K562 (cell line): ENCODE results near the gene UNC45A. TPM values are rescaled to one million over a fixed set of nuclear protein-coding genes. Genes with fewer than 3 reads are reported as not detected.

Experiments
- BRD9 ChIP-seq: fragments of 450-650 bp; IDR thresholded peaks from 2 replicates; pipeline ENCODE4 v1.6.1; 2018; ENCODE audit warnings: low read depth; ENCODE audit not compliant: partially characterized antibody
- CXXC5 ChIP-seq: fragments of 250-450 bp; sonication (Bioruptor Pico); IDR thresholded peaks from 2 replicates; pipeline ENCODE4 v1.8.0; 2022; ENCODE audit warnings: inconsistent platforms, mild to moderate bottlenecking, moderate library complexity
- ELF1 ChIP-seq: fragments of 200-800 bp; sonication (Bioruptor generic); IDR thresholded peaks from 2 replicates; pipeline ENCODE4 v1.6.1; 2016; ENCODE audit warnings: missing genetic modification characterization, missing compliant biosample characterization
- ETV5 ChIP-seq: sonication (generic); formaldehyde crosslinking; IDR thresholded peaks from 2 replicates; pipeline ENCODE4 v1.4.0; 2020; ENCODE audit warnings: low read depth, mild to moderate bottlenecking, missing genetic modification reagents
- GABPB2 ChIP-seq: fragments of 250-450 bp; sonication (Bioruptor Pico); conservative IDR thresholded peaks from 2 replicates; pipeline ENCODE4 v1.5.1; 2021; ENCODE audit warnings: mild to moderate bottlenecking
- HNRNPLL ChIP-seq: fragments of 200-400 bp; formaldehyde crosslinking; IDR thresholded peaks from 2 replicates; pipeline ENCODE4 v1.6.1; 2017; ENCODE audit warnings: low read length, low read depth, mild to moderate bottlenecking; ENCODE audit not compliant: poor library complexity, severe bottlenecking
- JUNB ChIP-seq: fragments of 450-650 bp; formaldehyde crosslinking; conservative IDR thresholded peaks from 2 replicates; pipeline ENCODE4 v1.4.0; 2020; ENCODE audit warnings: mild to moderate bottlenecking
- KLF6 ChIP-seq: fragments of 250-450 bp; sonication (Bioruptor Pico); IDR thresholded peaks from 2 replicates; pipeline ENCODE4 v1.4.0; 2020; ENCODE audit warnings: mild to moderate bottlenecking, moderate library complexity, borderline replicate concordance
- MYNN ChIP-seq, 2 experiments: sonication (generic); formaldehyde crosslinking in 1 of 2; IDR thresholded peaks; 2 replicates each; pipeline versions ENCODE4 v1.5.0 to v1.6.1; 2016 to 2020; ENCODE audit warnings: antibody characterized with exemption in 1 of 2, missing genetic modification reagents in 1 of 2
- RBM22 ChIP-seq: fragments of 200-400 bp; formaldehyde crosslinking; IDR thresholded peaks from 2 replicates; pipeline ENCODE4 v1.6.1; 2018; ENCODE audit warnings: low read length, low read depth; ENCODE audit not compliant: poor library complexity, severe bottlenecking
- SMAD4 ChIP-seq: fragments of 250-450 bp; sonication (Bioruptor Pico); conservative IDR thresholded peaks from 2 replicates; pipeline ENCODE4 v1.8.0; 2021; ENCODE audit warnings: inconsistent platforms, mild to moderate bottlenecking, moderate library complexity
- SOX6 ChIP-seq: fragments of 450-650 bp; IDR thresholded peaks from 2 replicates; pipeline ENCODE4 v1.6.1; 2014; ENCODE audit warnings: mild to moderate bottlenecking
- XRCC3 ChIP-seq: fragments of 450-650 bp; IDR thresholded peaks from 2 replicates; pipeline ENCODE4 v1.6.1; 2017; ENCODE audit warnings: mild to moderate bottlenecking, moderate library complexity
- XRCC5 ChIP-seq: fragments of 200-400 bp; formaldehyde crosslinking; IDR thresholded peaks from 2 replicates; pipeline ENCODE4 v1.6.1; 2017; ENCODE audit warnings: low read depth, mild to moderate bottlenecking, low read length
- ZNF282 ChIP-seq: sonication (generic); formaldehyde crosslinking; IDR thresholded peaks from 2 replicates; pipeline ENCODE4 v1.8.1; 2023; ENCODE audit warnings: missing genetic modification reagents
- ZNF311 ChIP-seq: fragments of 250-450 bp; sonication (Bioruptor Pico); IDR thresholded peaks from 2 replicates; pipeline ENCODE4 v1.4.0; 2020; ENCODE audit warnings: mild to moderate bottlenecking, moderate library complexity
- ZNF583 ChIP-seq: fragments of 250-450 bp; sonication (Bioruptor Pico); IDR thresholded peaks from 2 replicates; pipeline ENCODE4 v1.4.0; 2020
- polyA plus RNA-seq, 8 experiments: library from polyadenylated mRNA; depleted of rRNA in 4 of 8; stranded (reverse) in 5 of 8; unstranded in 3 of 8; fragments of >200 nt; fragmentation: Nextera tagmentation in 2 of 8; fragmentation: Illumina TruSeq in 1 of 8; extraction: Ambion mirVana in 2 of 8; extraction: Trizol in 1 of 8; gene quantifications; 2 replicates each; pipeline versions ENCODE4 v1.2.1 to v1.2.3, GENCODE V29; 2011 to 2014; ENCODE audit warnings: inconsistent platforms in 1 of 8, missing spikeins in 1 of 8
- total RNA-seq, 7 experiments: library from RNA; depleted of rRNA in 6 of 7; stranded (reverse); fragments of >200 nt in 6 of 7; fragmentation: Illumina TruSeq in 2 of 7; extraction: Trizol in 2 of 7; gene quantifications; 2 replicates each; pipeline versions ENCODE4 v1.2.1 to v1.2.3, GENCODE V29; 2011 to 2021; ENCODE audit warnings: low replicate concordance in 1 of 7
- TF ChIP-seq, protein P1 (sequence below): fragments of 450-650 bp; IDR thresholded peaks from 2 replicates; pipeline ENCODE4 v1.6.1; 2018; ENCODE audit not compliant: partially characterized antibody
- TF ChIP-seq, protein P2 (sequence below): sonication (generic); formaldehyde crosslinking; IDR thresholded peaks from 2 replicates; pipeline ENCODE4 v1.8.0; 2022; ENCODE audit warnings: missing genetic modification reagents, mild to moderate bottlenecking, moderate library complexity, borderline replicate concordance
- TF ChIP-seq, protein P3 (sequence below): sonication (generic); formaldehyde crosslinking; IDR thresholded peaks from 2 replicates; pipeline ENCODE4 v1.9.0; 2022; ENCODE audit warnings: mild to moderate bottlenecking, missing genetic modification reagents

UNC45A gene
- total and polyA plus RNA-seq, 9 of the 15 experiments (the other 6 are each of a cell fraction or from before 2014, with no cell fraction given): 22.4 to 79.3 (median 43.7) TPM

DNA sequence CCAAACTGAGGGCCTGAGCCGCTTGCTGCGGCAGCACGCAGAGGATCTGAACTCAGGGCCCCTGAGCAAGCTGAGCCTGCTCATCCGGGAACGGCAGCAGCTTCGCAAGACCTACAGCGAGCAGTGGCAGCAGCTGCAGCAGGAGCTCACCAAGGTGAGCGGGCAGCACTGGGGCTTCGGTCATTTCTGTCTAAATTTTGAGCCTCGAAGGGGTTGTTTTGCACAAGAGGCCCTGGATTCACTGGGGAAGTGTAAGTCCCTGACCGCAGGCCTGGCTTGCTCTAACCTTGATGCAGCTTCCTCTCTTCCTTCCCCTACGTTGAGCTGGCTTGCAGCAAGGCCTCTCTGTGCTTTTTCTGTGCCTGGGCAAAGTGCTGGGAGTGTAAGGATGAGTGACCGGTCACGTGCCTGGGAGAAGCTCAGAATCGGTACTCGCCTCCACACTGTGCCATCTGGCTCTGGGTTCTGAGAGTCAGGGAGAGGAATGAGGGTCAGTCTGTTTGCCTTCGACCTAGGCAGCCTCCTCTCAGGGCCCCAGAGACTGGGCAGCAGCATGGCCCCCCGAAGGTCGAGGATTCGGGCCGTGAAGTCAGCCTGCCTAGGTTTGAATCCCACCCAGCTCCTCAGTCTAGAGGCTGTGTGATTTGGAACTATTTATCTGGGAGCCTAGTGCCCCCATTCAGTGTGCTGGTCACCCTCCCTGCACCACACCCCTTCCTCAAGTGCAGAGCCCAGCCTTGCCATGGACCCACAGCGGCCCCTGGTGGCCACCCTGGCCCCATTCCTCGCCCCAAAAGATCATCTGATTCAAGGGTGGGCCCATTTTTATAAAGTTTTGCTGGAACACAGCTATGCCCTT is 49.4 kb upstream of the UNC45A start (continued):
- TF ChIP-seq ZNF282 (CRISPR knock-in tag) (no peak), MYNN (IDR thresholded peaks at IDR 0.05) (0 out of 2 replicates have a peak, but pooled peaks have one; percentile 17), MYNN (CRISPR knock-in tag; IDR thresholded peaks at IDR 0.05) (no peak), GABPB2 (CRISPR knock-in tag) (no peak), XRCC5 (0 out of 2 replicates have a peak, but pooled peaks have one; percentile 34), JUNB (CRISPR knock-in tag) (no peak), ZNF311 (CRISPR knock-in tag) (0 out of 2 replicates have a peak, but pooled peaks have one; percentile 25), KLF6 (peak; percentile 37; the same call in 1 of the 2 replicates), SMAD4 (CRISPR knock-in tag) (peak; percentile 40; the same call in 1 of the 2 replicates), XRCC3 (no peak), CXXC5 (CRISPR knock-in tag) (peak; percentile 40), RBM22 (no peak), ELF1 (0 out of 2 replicates have a peak, but pooled peaks have one; percentile 15), HNRNPLL (peak; percentile 11), BRD9 (peak; percentile 44), ETV5 (CRISPR knock-in tag) (0 out of 2 replicates have a peak, but pooled peaks have one; percentile 24), ZNF583 (CRISPR knock-in tag) (0 out of 2 replicates have a peak, but pooled peaks have one; percentile 45), SOX6 (peak; percentile 26; the same call in 1 of the 2 replicates)
- TF ChIP-seq, protein P1, sequence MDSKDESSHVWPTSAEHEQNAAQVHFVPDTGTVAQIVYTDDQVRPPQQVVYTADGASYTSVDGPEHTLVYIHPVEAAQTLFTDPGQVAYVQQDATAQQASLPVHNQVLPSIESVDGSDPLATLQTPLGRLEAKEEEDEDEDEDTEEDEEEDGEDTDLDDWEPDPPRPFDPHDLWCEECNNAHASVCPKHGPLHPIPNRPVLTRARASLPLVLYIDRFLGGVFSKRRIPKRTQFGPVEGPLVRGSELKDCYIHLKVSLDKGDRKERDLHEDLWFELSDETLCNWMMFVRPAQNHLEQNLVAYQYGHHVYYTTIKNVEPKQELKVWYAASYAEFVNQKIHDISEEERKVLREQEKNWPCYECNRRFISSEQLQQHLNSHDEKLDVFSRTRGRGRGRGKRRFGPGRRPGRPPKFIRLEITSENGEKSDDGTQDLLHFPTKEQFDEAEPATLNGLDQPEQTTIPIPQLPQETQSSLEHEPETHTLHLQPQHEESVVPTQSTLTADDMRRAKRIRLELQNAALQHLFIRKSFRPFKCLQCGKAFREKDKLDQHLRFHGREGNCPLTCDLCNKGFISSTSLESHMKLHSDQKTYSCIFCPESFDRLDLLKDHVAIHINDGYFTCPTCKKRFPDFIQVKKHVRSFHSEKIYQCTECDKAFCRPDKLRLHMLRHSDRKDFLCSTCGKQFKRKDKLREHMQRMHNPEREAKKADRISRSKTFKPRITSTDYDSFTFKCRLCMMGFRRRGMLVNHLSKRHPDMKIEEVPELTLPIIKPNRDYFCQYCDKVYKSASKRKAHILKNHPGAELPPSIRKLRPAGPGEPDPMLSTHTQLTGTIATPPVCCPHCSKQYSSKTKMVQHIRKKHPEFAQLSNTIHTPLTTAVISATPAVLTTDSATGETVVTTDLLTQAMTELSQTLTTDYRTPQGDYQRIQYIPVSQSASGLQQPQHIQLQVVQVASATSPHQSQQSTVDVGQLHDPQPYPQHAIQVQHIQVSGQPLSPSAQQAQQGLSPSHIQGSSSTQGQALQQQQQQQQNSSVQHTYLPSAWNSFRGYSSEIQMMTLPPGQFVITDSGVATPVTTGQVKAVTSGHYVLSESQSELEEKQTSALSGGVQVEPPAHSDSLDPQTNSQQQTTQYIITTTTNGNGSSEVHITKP: no peak
- TF ChIP-seq, protein P2, sequence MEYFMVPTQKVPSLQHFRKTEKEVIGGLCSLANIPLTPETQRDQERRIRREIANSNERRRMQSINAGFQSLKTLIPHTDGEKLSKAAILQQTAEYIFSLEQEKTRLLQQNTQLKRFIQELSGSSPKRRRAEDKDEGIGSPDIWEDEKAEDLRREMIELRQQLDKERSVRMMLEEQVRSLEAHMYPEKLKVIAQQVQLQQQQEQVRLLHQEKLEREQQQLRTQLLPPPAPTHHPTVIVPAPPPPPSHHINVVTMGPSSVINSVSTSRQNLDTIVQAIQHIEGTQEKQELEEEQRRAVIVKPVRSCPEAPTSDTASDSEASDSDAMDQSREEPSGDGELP (CRISPR knock-in tag): peak; percentile 69; the same call in 1 of the 2 replicates
- TF ChIP-seq, protein P3, sequence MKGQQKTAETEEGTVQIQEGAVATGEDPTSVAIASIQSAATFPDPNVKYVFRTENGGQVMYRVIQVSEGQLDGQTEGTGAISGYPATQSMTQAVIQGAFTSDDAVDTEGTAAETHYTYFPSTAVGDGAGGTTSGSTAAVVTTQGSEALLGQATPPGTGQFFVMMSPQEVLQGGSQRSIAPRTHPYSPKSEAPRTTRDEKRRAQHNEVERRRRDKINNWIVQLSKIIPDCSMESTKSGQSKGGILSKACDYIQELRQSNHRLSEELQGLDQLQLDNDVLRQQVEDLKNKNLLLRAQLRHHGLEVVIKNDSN (CRISPR knock-in tag): peak; percentile 25; the same call in 1 of the 2 replicates
